Testis (tissue), 2 donors: ENCODE data around the gene MSRB1.

Experiments
- CTCF ChIP-seq, 3 experiments: fragments of 450-650 bp in 2 of 3; fragments of 200-600 bp in 1 of 3; sonication (generic) in 1 of 3; IDR thresholded peaks; one replicate each; pipeline ENCODE4 v1.5.1; 2016 to 2019; ENCODE audit warnings: antibody characterized with exemption in 3 of 3, mild to moderate bottlenecking in 2 of 3, moderate library complexity in 1 of 3
- POLR2A ChIP-seq: fragments of 450-650 bp; IDR thresholded peaks from one replicate; pipeline ENCODE4 v1.6.1; 2017; ENCODE audit warnings: antibody characterized with exemption, mild to moderate bottlenecking, moderate library complexity

- TF ChIP-seq CTCF (IDR thresholded peaks at IDR 0.05) (peak in 1 of 3 experiments; percentile 14), POLR2A (no peak)
Observed at GRCh38 chr16:1983544-1984346, 40.7 kb upstream of the MSRB1 start, which contains the start of gene GFER.
